Adrenal gland (tissue), 12 donors: ENCODE data around the gene LRIG1. TPM values are rescaled to one million over a fixed set of nuclear protein-coding genes. Genes with fewer than 3 reads are reported as not detected.
A peak's percentile ranks its signal among the peaks of the same experiment; 100 is the strongest.

Experiments used
- DNase-seq, 7 donors: peaks; one replicate each; pipeline ENCODE4 v3.0.0-alpha.2; 2019 to 2020
- H3K27ac ChIP-seq, 5 donors: fragments of 200-600 bp; sonication (generic) in 4 of 5; 1 replicate in 3 of 5; 2 replicates in 2 of 5; pipeline versions ENCODE4 v1.5.1 to v1.8.0; 2016 to 2020; ENCODE audit warnings: mild to moderate bottlenecking in 1 of 5
- H3K27me3 ChIP-seq: fragments of 200-600 bp; 2 replicates; pipeline ENCODE4 v1.8.0; 2021
- H3K36me3 ChIP-seq, 2 donors: fragments of 200-600 bp; replicated peaks in 1 of 2; 1 replicate in 1 of 2; 2 replicates in 1 of 2; pipeline versions ENCODE4 v1.5.1 to v1.8.0; 2018 to 2022
- H3K4me1 ChIP-seq, 2 donors: fragments of 200-600 bp; replicated peaks in 1 of 2; 1 replicate in 1 of 2; 2 replicates in 1 of 2; pipeline versions ENCODE4 v1.5.1 to v1.8.0; 2018 to 2021
- H3K4me3 ChIP-seq, 4 donors: fragments of 200-600 bp; sonication (generic) in 3 of 4; one replicate each; pipeline ENCODE4 v1.5.1; 2016 to 2018
- H3K9me3 ChIP-seq, 3 donors: fragments of 200-600 bp; sonication (generic) in 1 of 3; replicated peaks in 1 of 3; 1 replicate in 2 of 3; 2 replicates in 1 of 3; pipeline versions ENCODE4 v1.5.1 to v1.8.0; 2016 to 2021
- POLR2A ChIP-seq, 2 donors: fragments of 450-650 bp; IDR thresholded peaks; one replicate each; pipeline ENCODE4 v1.6.1; 2017; ENCODE audit warnings: antibody characterized with exemption in 2 of 2, mild to moderate bottlenecking in 2 of 2, moderate library complexity in 1 of 2
- WGBS, 4 donors: extraction: QIAGEN DNeasy Blood & Tissue Kit in 2 of 4; methylation state at CpG; one replicate each; pipeline versions ENCODE4 v1.1.5 to v1.1.7; 2013 to 2017; 5-methylcytosine and 5-hydroxymethylcytosine counted together
- intact Hi-C, 2 donors: fragments of 100-400 bp; cut with DNase I; formaldehyde crosslinking; loops; one replicate each; pipeline versions ENCODE4 v1.14.1 to v1.15.0; 2022 to 2023
- polyA plus RNA-seq, 3 donors: library from polyadenylated mRNA; stranded (reverse); fragments of 200-250 nt in 2 of 3; fragments of 350-450 nt in 1 of 3; fragmentation: Illumina TruSeq in 1 of 3; extraction: RNeasy Lipid Tissue Mini Kit (QIAGEN cat#74804) in 1 of 3; gene quantifications; one replicate each; pipeline ENCODE4 v1.2.3, GENCODE V29; 2013 to 2014
- total RNA-seq, 9 donors: library from RNA; depleted of rRNA in 4 of 9; stranded (reverse); fragments of >200 nt in 4 of 9; fragments of 120-200 nt in 1 of 9; fragmentation: NEBNext Ultra II Directional in 1 of 9; extraction: Animal tissue kit (Norgen Biotek cat#: 25700) in 1 of 9; gene quantifications; one replicate each; pipeline versions ENCODE4 v1.1.0 to v1.2.4, GENCODE V29; 2013 to 2023
- TF ChIP-seq, protein P1 (sequence below), 6 experiments: fragments of 450-650 bp in 4 of 6; fragments of 200-600 bp in 2 of 6; sonication (generic) in 1 of 6; IDR thresholded peaks; 1 replicate in 5 of 6; 2 replicates in 1 of 6; pipeline versions ENCODE4 v1.5.1 to v1.8.0; 2016 to 2021; ENCODE audit warnings: antibody characterized with exemption in 6 of 6, mild to moderate bottlenecking in 2 of 6, moderate library complexity in 1 of 6
- donor health status: healthy with polysubstance abuse.
- donor health status: Bipolar disorder and iron deficiency.
- donor health status: DM: yes; HTN: yes; CAD: no.
- donor health status: DM: no; HTN: no; CAD: no.
- donor health status: DM: no; HTN: no; CAD: no.
- donor health status: DM: yes; HTN: yes; CAD: no.

Gene LRIG1
- total and polyA plus RNA-seq, 12 donors, result 1.5 to 13.3 (median 4.7) TPM

GRCh38 chr3:66441692-66442091 lies 59.1 kb downstream of the LRIG1 start:
- TF ChIP-seq POLR2A (IDR thresholded peaks at IDR 0.05), result no peak
- TF ChIP-seq, protein P1, sequence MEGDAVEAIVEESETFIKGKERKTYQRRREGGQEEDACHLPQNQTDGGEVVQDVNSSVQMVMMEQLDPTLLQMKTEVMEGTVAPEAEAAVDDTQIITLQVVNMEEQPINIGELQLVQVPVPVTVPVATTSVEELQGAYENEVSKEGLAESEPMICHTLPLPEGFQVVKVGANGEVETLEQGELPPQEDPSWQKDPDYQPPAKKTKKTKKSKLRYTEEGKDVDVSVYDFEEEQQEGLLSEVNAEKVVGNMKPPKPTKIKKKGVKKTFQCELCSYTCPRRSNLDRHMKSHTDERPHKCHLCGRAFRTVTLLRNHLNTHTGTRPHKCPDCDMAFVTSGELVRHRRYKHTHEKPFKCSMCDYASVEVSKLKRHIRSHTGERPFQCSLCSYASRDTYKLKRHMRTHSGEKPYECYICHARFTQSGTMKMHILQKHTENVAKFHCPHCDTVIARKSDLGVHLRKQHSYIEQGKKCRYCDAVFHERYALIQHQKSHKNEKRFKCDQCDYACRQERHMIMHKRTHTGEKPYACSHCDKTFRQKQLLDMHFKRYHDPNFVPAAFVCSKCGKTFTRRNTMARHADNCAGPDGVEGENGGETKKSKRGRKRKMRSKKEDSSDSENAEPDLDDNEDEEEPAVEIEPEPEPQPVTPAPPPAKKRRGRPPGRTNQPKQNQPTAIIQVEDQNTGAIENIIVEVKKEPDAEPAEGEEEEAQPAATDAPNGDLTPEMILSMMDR (IDR thresholded peaks at IDR 0.05), result no peak
- H3K4me3 ChIP-seq, result no peak overlapping the region
- H3K27ac ChIP-seq, result peak overlapping the region in 1 of 5 donors; percentile 65
- no peak for DNase-seq
- no peaks in the 10 kb centered on the region for H3K27me3 ChIP-seq
- intact Hi-C loops, result no loop called here
- WGBS, 4 donors, result 91 to 95% (median 95%) methylated on average over 6 of the region's 6 CpGs
- no peaks in the 10 kb centered on the region for H3K36me3 ChIP-seq
- no peaks in the 10 kb centered on the region for H3K9me3 ChIP-seq
- peaks cover 0 to 6% of the 10 kb centered on the region in 2 donors for H3K4me1 ChIP-seq

DNA sequence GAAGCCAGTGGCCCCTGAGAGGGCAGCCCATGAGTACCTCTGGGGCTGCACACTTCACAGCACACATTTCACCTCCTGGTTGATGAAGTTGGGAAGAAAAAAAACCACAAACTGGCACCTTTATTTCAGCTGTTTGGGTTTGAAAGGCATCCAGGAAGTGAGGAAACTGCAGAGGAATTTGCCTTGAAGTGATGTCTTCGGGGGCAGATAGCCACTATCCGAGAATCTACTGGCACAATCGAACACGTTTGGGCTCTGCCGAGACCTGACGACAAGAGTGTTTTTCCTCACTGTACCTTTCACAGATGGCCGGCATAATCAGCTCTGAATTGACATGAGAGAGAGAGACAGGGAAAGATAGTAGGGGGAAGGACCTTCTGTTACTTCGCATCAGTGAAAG lies 59.7 kb downstream of the LRIG1 start:
- intact Hi-C loops, result no loop called here
- no peak for DNase-seq
- Histone ChIP-seq H3K36me3 (no peaks in the 10 kb centered on the region), H3K9me3 (no peaks in the 10 kb centered on the region), H3K4me1 (peaks cover 0 to 6% of the 10 kb centered on the region in 2 donors), H3K27ac (no peak overlapping the region), H3K4me3 (no peak overlapping the region), H3K27me3 (no peaks in the 10 kb centered on the region)
- TF ChIP-seq POLR2A (IDR thresholded peaks at IDR 0.05), result no peak
- TF ChIP-seq, protein P1 (IDR thresholded peaks at IDR 0.05), result no peak
- 53 to 78% (median 58%) methylated on average over 7 to 8 of the region's 8 CpGs for WGBS, 4 donors

DNA sequence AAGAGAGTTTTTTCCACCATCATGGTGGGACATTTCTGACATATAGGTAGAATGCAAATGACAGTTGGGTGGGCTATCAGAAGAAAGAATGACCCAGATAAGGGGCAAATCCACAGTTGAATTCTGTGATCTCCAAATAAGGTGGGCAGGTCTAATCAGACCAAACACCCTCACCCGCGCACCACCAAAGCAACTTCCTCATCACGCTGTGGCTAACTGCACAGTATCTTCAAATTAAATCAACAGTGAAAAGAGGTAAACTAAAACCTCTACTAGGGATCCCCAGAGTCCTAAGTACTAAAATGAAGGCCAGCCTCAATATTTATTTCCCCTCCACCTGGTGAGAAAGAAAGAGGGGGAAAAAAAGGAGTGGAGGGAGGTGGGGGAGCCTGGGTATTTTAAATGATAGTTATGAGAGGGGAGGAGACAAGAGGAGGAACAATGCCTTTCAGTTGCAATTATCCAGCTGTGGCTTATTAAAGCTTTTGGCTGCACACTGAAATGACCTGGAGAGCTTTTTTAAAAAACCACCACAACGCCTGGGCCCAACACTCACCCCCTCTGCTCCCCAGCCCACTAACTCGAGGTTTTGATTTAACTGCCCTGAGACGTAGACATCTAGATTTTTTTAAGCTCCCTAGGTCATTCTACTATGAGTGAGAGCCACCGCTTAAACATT lies 61.0 kb downstream of the LRIG1 start:
- Histone ChIP-seq H3K27ac (no peak overlapping the region), H3K27me3 (no peaks in the 10 kb centered on the region), H3K36me3 (no peaks in the 10 kb centered on the region), H3K9me3 (no peaks in the 10 kb centered on the region), H3K4me3 (no peak overlapping the region), H3K4me1 (peaks cover 0 to 6% of the 10 kb centered on the region in 2 donors)
- intact Hi-C loops, result no loop called here
- TF ChIP-seq POLR2A (IDR thresholded peaks at IDR 0.05), result no peak
- TF ChIP-seq, protein P1 (IDR thresholded peaks at IDR 0.05), result no peak
- no peak for DNase-seq
- WGBS, 4 donors, result 74 to 82% (median 76%) methylated on average over 7 of the region's 7 CpGs

GRCh38 chr3:66438046-66438445 lies 62.8 kb downstream of the LRIG1 start:
- DNase-seq, result no peak
- no peaks in the 10 kb centered on the region for H3K36me3 ChIP-seq
- TF ChIP-seq, protein P1 (IDR thresholded peaks at IDR 0.05), result no peak
- no peak for TF ChIP-seq POLR2A (IDR thresholded peaks at IDR 0.05)
- H3K4me3 ChIP-seq, result no peak overlapping the region
- peaks cover 0 to 6% of the 10 kb centered on the region in 2 donors for H3K4me1 ChIP-seq
- H3K27ac ChIP-seq, result no peak overlapping the region
- WGBS, 4 donors, result 88 to 100% (median 94%) methylated on average over 2 to 4 of the region's 4 CpGs; no CpG with 5 or more reads in 1 of the 4 donors
- no peaks in the 10 kb centered on the region for H3K27me3 ChIP-seq
- intact Hi-C loops, result no loop called here
- H3K9me3 ChIP-seq, result no peaks in the 10 kb centered on the region
